Endothelial cell of umbilical vein (primary cell): ENCODE data around the gene ANKRD44.

Experiments
- EZH2 ChIP-seq: IDR thresholded peaks from 2 replicates; pipeline ENCODE4 v1.6.1; 2012; ENCODE audit warnings: borderline replicate concordance, low read depth, mild to moderate bottlenecking, moderate library complexity, low read length, inconsistent platforms; ENCODE audit not compliant: severe bottlenecking
- FOS ChIP-seq: IDR thresholded peaks from 2 replicates; pipeline ENCODE4 v1.6.1; 2011; ENCODE audit warnings: mild to moderate bottlenecking, low read length, moderate library complexity, borderline replicate concordance; ENCODE audit not compliant: insufficient read depth
- JUN ChIP-seq: IDR thresholded peaks from 2 replicates; pipeline ENCODE4 v1.6.1; 2011; ENCODE audit warnings: borderline replicate concordance, low read depth; ENCODE audit not compliant: insufficient read length, insufficient read depth
- POLR2AphosphoS5 ChIP-seq: IDR thresholded peaks from 2 replicates; pipeline ENCODE4 v1.6.1; 2012; ENCODE audit warnings: low read depth, mild to moderate bottlenecking, control low read depth, low read length, moderate library complexity; ENCODE audit not compliant: insufficient read depth
- TF ChIP-seq, protein P1 (sequence below), 2 donors: IDR thresholded peaks; 1 replicate in 1 of 2; 2 replicates in 1 of 2; pipeline ENCODE4 v1.5.1; 2011; ENCODE audit warnings: low read length in 2 of 2, mild to moderate bottlenecking in 2 of 2, moderate library complexity in 2 of 2, control low read depth in 1 of 2, inconsistent platforms in 1 of 2, low read depth in 1 of 2; ENCODE audit not compliant: insufficient read depth in 1 of 2; ENCODE audit errors: extremely low read depth in 1 of 2
- TF ChIP-seq, protein P2 (sequence below): IDR thresholded peaks from 2 replicates; pipeline ENCODE4 v1.6.1; 2011; ENCODE audit not compliant: insufficient read depth, insufficient read length

DNA sequence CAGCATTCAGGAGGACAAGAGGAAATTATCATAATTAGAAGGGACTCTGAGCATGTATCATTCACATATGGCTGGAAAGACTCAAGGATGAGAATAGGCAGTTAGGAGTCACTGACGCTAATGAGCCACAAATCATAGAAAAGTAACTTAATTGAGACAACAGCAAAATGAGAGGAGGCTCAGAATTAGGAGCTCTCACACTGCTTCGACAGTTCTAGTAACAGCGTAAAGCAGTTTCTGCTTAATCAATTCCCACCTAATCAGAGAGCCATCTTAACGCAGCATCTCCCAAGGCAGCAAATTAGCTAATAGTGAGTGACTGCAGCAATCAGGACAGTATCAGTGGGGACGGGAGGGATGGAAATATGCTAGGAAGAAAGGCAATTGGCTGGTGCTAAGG, 32.8 kb downstream of the ANKRD44 start:
- TF ChIP-seq EZH2 (no peak), POLR2AphosphoS5 (no peak), JUN (no peak), FOS (no peak)
- TF ChIP-seq, protein P1, sequence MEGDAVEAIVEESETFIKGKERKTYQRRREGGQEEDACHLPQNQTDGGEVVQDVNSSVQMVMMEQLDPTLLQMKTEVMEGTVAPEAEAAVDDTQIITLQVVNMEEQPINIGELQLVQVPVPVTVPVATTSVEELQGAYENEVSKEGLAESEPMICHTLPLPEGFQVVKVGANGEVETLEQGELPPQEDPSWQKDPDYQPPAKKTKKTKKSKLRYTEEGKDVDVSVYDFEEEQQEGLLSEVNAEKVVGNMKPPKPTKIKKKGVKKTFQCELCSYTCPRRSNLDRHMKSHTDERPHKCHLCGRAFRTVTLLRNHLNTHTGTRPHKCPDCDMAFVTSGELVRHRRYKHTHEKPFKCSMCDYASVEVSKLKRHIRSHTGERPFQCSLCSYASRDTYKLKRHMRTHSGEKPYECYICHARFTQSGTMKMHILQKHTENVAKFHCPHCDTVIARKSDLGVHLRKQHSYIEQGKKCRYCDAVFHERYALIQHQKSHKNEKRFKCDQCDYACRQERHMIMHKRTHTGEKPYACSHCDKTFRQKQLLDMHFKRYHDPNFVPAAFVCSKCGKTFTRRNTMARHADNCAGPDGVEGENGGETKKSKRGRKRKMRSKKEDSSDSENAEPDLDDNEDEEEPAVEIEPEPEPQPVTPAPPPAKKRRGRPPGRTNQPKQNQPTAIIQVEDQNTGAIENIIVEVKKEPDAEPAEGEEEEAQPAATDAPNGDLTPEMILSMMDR (IDR thresholded peaks at IDR 0.05; ENCODE audit: extremely low read depth in 1 of 2, insufficient read depth in 1 of 2, low read depth in 1 of 2, low read length in 2 of 2), result no peak
- TF ChIP-seq, protein P2, sequence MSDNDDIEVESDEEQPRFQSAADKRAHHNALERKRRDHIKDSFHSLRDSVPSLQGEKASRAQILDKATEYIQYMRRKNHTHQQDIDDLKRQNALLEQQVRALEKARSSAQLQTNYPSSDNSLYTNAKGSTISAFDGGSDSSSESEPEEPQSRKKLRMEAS, result no peak
